Measurements from ENCODE around the gene COA7.

COA7 gene

GRCh38 chr1:52640697-52641096 lies 57.5 kb downstream of the COA7 start:
- TF ChIP-seq, protein P1, sequence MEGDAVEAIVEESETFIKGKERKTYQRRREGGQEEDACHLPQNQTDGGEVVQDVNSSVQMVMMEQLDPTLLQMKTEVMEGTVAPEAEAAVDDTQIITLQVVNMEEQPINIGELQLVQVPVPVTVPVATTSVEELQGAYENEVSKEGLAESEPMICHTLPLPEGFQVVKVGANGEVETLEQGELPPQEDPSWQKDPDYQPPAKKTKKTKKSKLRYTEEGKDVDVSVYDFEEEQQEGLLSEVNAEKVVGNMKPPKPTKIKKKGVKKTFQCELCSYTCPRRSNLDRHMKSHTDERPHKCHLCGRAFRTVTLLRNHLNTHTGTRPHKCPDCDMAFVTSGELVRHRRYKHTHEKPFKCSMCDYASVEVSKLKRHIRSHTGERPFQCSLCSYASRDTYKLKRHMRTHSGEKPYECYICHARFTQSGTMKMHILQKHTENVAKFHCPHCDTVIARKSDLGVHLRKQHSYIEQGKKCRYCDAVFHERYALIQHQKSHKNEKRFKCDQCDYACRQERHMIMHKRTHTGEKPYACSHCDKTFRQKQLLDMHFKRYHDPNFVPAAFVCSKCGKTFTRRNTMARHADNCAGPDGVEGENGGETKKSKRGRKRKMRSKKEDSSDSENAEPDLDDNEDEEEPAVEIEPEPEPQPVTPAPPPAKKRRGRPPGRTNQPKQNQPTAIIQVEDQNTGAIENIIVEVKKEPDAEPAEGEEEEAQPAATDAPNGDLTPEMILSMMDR (conservative IDR thresholded peaks at IDR 0.05) = no peak
- no peak overlapping the region for H3K27ac ChIP-seq

DNA sequence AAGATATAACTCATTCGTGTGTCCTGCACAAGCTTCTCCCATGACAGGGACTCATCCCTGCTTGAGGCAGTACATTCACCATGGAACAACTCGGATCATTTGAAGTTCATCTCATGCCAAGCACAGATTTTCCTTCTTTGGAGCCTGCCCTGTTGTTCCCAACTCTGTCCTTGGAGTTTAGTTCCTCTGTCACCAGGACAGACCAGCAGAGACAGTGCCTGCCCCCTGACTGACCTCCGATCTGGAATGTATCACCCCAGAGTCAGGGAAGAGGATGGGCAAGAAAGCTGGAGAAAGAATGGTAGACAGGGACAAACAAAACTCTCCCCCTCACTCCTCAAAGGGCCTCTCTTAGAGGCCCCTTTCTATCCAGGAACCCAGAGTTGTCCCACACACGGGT lies 60.2 kb downstream of the COA7 start:
- no peak overlapping the region for H3K27ac ChIP-seq
- TF ChIP-seq, protein P1 (conservative IDR thresholded peaks at IDR 0.05) = no peak

DNA sequence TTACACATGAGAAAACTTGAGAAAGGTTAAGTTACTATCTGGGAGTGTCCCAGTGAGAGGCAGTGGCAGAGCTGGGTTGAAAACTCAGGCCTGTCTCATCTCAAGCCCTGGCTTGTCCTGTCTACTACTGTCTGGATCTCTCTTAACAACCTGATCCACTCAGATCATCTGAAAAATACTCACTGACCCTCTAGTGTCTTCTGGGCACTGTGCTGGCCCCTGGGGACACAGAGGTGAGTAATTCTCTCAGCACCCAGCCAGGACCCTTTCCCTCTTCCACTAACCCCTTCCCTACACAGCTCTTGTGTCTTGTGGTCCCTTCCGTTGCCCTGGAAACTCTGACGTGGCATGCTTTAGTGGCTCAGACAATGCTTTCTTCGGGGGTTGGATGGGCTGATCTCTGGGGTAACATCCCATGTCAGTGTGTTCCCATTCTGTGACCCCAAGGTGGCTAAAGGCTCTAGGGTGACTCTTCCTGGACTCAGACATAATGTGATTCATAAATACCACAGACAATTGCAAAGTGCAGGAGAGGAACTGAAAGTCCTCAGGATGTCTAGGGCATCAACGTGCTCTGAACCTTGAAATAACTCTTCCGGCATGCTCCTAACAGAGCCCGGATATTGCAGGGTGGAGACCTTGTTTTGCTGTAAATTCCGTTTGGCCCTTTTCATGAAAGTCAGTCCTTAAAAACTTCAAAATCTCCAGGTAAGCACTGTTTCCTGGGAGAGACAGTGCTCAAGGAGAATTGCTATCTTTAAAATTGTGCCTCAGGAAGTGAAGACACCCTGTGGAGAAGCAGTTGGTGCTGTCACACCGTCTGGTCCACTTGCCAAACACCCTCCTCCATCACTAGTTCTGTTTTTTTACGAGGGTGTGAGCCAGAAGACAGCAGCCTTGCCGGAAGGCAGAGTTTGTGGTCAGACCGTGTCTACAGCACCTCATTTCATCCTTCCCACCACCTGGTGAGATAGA lies 61.1 kb downstream of the COA7 start:
- H3K27ac ChIP-seq = no peak overlapping the region
- TF ChIP-seq, protein P1 (conservative IDR thresholded peaks at IDR 0.05) = no peak

- TF ChIP-seq, protein P1 (conservative IDR thresholded peaks at IDR 0.05) = no peak
- H3K27ac ChIP-seq = no peak overlapping the region
Measured at GRCh38 chr1:52635321-52636089, 62.6 kb downstream of the COA7 start.
